Parathyroid adenoma (tissue), 2 donors: Measurements from ENCODE around the gene ZNF521.

Experiments
- H2AFZ ChIP-seq: fragments of 300-600 bp; sonication (generic); one replicate; pipeline ENCODE4 v1.7.0; 2017; ENCODE audit warnings: antibody characterized with exemption, mild to moderate bottlenecking
- H3K27ac ChIP-seq: fragments of 300-600 bp; sonication (generic); one replicate; pipeline ENCODE4 v1.7.0; 2017
- H3K27me3 ChIP-seq: fragments of 300-600 bp; sonication (generic); one replicate; pipeline ENCODE4 v1.7.0; 2017; ENCODE audit warnings: low read length; ENCODE audit not compliant: control insufficient read depth, insufficient read depth
- H3K36me3 ChIP-seq: fragments of 300-600 bp; sonication (generic); one replicate; pipeline ENCODE4 v1.7.0; 2017; ENCODE audit warnings: low read length; ENCODE audit not compliant: control insufficient read depth, insufficient read depth
- H3K4me1 ChIP-seq: fragments of 300-600 bp; sonication (generic); one replicate; pipeline ENCODE4 v1.7.0; 2017; ENCODE audit warnings: control low read depth
- H3K4me2 ChIP-seq: fragments of 300-600 bp; sonication (generic); one replicate; pipeline ENCODE4 v1.7.0; 2017; ENCODE audit warnings: low read length
- H3K4me3 ChIP-seq: fragments of 300-600 bp; sonication (generic); one replicate; pipeline ENCODE4 v1.7.0; 2017; ENCODE audit warnings: low read depth, low read length
- H3K79me2 ChIP-seq: fragments of 300-600 bp; sonication (generic); one replicate; pipeline ENCODE4 v1.7.0; 2017; ENCODE audit warnings: control low read depth
- H3K9ac ChIP-seq: fragments of 300-600 bp; sonication (generic); one replicate; pipeline ENCODE4 v1.7.0; 2017; ENCODE audit warnings: mild to moderate bottlenecking
- H3K9me3 ChIP-seq: fragments of 300-600 bp; sonication (generic); one replicate; pipeline ENCODE4 v1.7.0; 2017; ENCODE audit warnings: low read length; ENCODE audit not compliant: control insufficient read depth
- CTCF ChIP-seq: fragments of 300-600 bp; sonication (generic); IDR thresholded peaks from one replicate; pipeline ENCODE4 v1.7.0; 2017; ENCODE audit warnings: antibody characterized with exemption, mild to moderate bottlenecking
- donor health status: primary hyperparathyroidism.

ZNF521 gene

DNA sequence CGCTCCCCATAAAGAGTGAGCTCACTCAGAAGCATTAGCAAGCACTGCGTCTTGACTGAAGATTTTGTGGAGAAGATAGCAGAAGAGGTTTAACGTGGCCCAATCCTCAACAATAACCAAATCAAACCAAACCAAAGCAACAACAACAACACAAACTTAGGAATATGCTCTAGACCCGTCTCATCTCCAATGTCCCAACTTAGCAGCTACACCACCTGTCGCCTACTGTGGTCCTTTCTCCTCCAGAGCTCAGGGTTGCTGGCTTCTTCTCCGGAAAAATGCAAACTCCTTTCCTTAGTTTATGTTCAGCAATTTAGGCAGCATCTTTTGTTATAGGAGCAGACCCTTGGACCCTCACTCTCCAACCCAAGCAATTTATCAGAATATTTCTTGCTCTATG is 301.4 kb downstream of the ZNF521 start:
- no peaks in the 10 kb centered on the region for H3K36me3 ChIP-seq
- no peak overlapping the region for H3K4me2 ChIP-seq
- no peak for TF ChIP-seq CTCF
- no peaks in the 10 kb centered on the region for H3K27me3 ChIP-seq
- no peak overlapping the region for H2AFZ ChIP-seq
- no peak overlapping the region for H3K9ac ChIP-seq
- H3K4me3 ChIP-seq, result no peak overlapping the region
- H3K79me2 ChIP-seq, result no peaks in the 10 kb centered on the region
- H3K4me1 ChIP-seq, result peaks cover 7% of the 10 kb centered on the region
- H3K9me3 ChIP-seq, result no peaks in the 10 kb centered on the region
- no peak overlapping the region for H3K27ac ChIP-seq

GRCh38 chr18:25047983-25048382 is 304.0 kb downstream of the ZNF521 start:
- TF ChIP-seq CTCF, result no peak
- Histone ChIP-seq H3K4me2 (no peak overlapping the region), H2AFZ (no peak overlapping the region), H3K27ac (no peak overlapping the region), H3K4me1 (peaks cover 7% of the 10 kb centered on the region), H3K4me3 (no peak overlapping the region), H3K9me3 (no peaks in the 10 kb centered on the region), H3K9ac (no peak overlapping the region), H3K79me2 (no peaks in the 10 kb centered on the region), H3K27me3 (no peaks in the 10 kb centered on the region), H3K36me3 (no peaks in the 10 kb centered on the region)

DNA sequence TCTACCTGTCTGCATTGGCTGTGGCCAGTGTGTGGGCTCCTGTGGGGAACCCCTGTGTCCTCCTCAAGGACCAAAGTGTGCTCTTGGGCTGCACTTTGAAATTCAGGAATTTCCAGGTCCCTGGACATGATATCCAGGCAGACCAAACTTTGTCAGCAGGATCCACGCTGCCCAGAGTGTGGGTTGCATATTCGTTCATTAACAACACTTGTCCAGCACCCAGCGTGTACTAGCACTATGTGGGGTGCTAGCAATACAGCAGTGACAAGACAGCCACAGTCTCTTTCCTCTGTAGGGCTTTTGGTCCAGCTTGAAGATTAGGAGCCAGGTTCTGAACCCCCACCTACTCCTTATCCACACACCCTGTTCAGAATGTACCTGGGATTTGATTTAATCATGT is 304.5 kb downstream of the ZNF521 start:
- no peaks in the 10 kb centered on the region for H3K79me2 ChIP-seq
- H2AFZ ChIP-seq, result no peak overlapping the region
- H3K27ac ChIP-seq, result no peak overlapping the region
- no peak overlapping the region for H3K4me2 ChIP-seq
- no peaks in the 10 kb centered on the region for H3K9me3 ChIP-seq
- no peak overlapping the region for H3K9ac ChIP-seq
- no peak for TF ChIP-seq CTCF
- H3K4me1 ChIP-seq, result peaks cover 2% of the 10 kb centered on the region
- H3K27me3 ChIP-seq, result no peaks in the 10 kb centered on the region
- no peak overlapping the region for H3K4me3 ChIP-seq
- H3K36me3 ChIP-seq, result no peaks in the 10 kb centered on the region

GRCh38 chr18:25044694-25045093 is 307.3 kb downstream of the ZNF521 start:
- Histone ChIP-seq H2AFZ (no peak overlapping the region), H3K36me3 (no peaks in the 10 kb centered on the region), H3K27ac (no peak overlapping the region), H3K4me2 (no peak overlapping the region), H3K9ac (no peak overlapping the region), H3K27me3 (no peaks in the 10 kb centered on the region), H3K79me2 (no peaks in the 10 kb centered on the region), H3K4me3 (no peak overlapping the region), H3K9me3 (no peaks in the 10 kb centered on the region), H3K4me1 (no peaks in the 10 kb centered on the region)
- no peak for TF ChIP-seq CTCF

DNA sequence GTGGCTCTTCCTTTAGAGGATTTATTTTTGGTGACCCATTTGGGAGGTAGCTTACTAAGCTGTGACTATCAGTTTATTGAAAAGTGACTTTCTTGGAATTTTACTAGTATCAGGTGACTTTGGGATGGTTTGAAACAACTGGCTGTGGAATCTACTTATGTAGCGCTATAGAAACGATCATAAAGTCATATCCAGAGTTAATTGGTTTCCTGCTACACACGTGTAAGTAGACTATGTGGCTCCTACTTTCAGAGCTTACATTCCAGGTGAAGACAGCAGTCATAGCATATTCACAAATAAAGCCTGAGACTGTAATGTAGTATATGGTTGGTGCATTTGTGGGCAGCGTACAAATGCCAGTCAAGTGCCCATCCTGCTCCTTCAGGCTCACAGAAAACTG is 308.9 kb downstream of the ZNF521 start:
- H3K4me1 ChIP-seq, result no peaks in the 10 kb centered on the region
- no peaks in the 10 kb centered on the region for H3K9me3 ChIP-seq
- H3K27ac ChIP-seq, result no peak overlapping the region

More for the DNA sequence above, 308.9 kb downstream of the ZNF521 start:
- H3K79me2 ChIP-seq, result no peaks in the 10 kb centered on the region
- no peak overlapping the region for H3K4me2 ChIP-seq
- no peaks in the 10 kb centered on the region for H3K36me3 ChIP-seq
- TF ChIP-seq CTCF, result no peak
- no peaks in the 10 kb centered on the region for H3K27me3 ChIP-seq
- H3K4me3 ChIP-seq, result no peak overlapping the region
- H2AFZ ChIP-seq, result no peak overlapping the region
- no peak overlapping the region for H3K9ac ChIP-seq
